Testis (tissue), 3 donors: ENCODE results near the gene C6orf118. TPM values are rescaled to one million over a fixed set of nuclear protein-coding genes. Genes with fewer than 3 reads are reported as not detected.

Experiments
- DNase-seq: peaks from one replicate; pipeline ENCODE4 v3.0.0-alpha.2; 2019
- H3K27ac ChIP-seq, 2 donors: fragments of 200-600 bp; sonication (generic); one replicate each; pipeline ENCODE4 v1.5.1; 2019
- H3K27me3 ChIP-seq: fragments of 200-600 bp; sonication (generic); one replicate; pipeline ENCODE4 v1.5.1; 2019
- H3K36me3 ChIP-seq: fragments of 200-600 bp; sonication (generic); one replicate; pipeline ENCODE4 v1.5.1; 2017; ENCODE audit warnings: low read depth; ENCODE audit errors: missing control alignments
- H3K4me1 ChIP-seq: fragments of 200-600 bp; sonication (generic); one replicate; pipeline ENCODE4 v1.5.1; 2019
- H3K4me3 ChIP-seq, 2 donors: fragments of 200-600 bp; sonication (generic); one replicate each; pipeline ENCODE4 v1.5.1; 2017 to 2019
- H3K9me3 ChIP-seq: fragments of 200-600 bp; sonication (generic); one replicate; pipeline ENCODE4 v1.5.1; 2017
- CTCF ChIP-seq, 3 experiments: fragments of 450-650 bp in 2 of 3; fragments of 200-600 bp in 1 of 3; sonication (generic) in 1 of 3; IDR thresholded peaks; one replicate each; pipeline ENCODE4 v1.5.1; 2016 to 2019; ENCODE audit warnings: antibody characterized with exemption in 3 of 3, mild to moderate bottlenecking in 2 of 3, moderate library complexity in 1 of 3
- POLR2A ChIP-seq: fragments of 450-650 bp; IDR thresholded peaks from one replicate; pipeline ENCODE4 v1.6.1; 2017; ENCODE audit warnings: antibody characterized with exemption, mild to moderate bottlenecking, moderate library complexity
- WGBS, 2 donors: methylation state at CpG; one replicate each; pipeline ENCODE4 v1.1.5; 2018; 5-methylcytosine and 5-hydroxymethylcytosine counted together
- intact Hi-C: fragments of 100-400 bp; cut with DNase I; formaldehyde crosslinking; loops from one replicate; pipeline ENCODE4 v1.15.1; 2023; ENCODE audit warnings: low total_unique reads
- polyA plus RNA-seq: library from polyadenylated mRNA; stranded (reverse); fragments of 350-450 nt; fragmentation: Illumina TruSeq; extraction: RNeasy Lipid Tissue Mini Kit (QIAGEN cat#74804); gene quantifications from one replicate; pipeline ENCODE4 v1.2.3, GENCODE V29; 2014; ENCODE audit warnings: low read depth, low replicate concordance; ENCODE audit not compliant: insufficient read depth
- total RNA-seq, 2 donors: library from RNA; depleted of rRNA; stranded (reverse); fragments of >200 nt; gene quantifications; one replicate each; pipeline ENCODE4 v1.2.3, GENCODE V29; 2016

Gene C6orf118
- total and polyA plus RNA-seq, 3 donors from 2014 or later, result 5.6 to 18.3 (median 16.1) TPM

- H3K4me3 ChIP-seq, result no peak overlapping the region
- WGBS, 2 donors, result 91 to 92% methylated on average over 4 to 5 of the region's 5 CpGs
- H3K27ac ChIP-seq, result no peak overlapping the region
- TF ChIP-seq CTCF (IDR thresholded peaks at IDR 0.05) (no peak), POLR2A (no peak)
- intact Hi-C loops, result no loop called here
- no peaks in the 10 kb centered on the region for H3K36me3 ChIP-seq
- no peak for DNase-seq
- no peaks in the 10 kb centered on the region for H3K9me3 ChIP-seq
- no peaks in the 10 kb centered on the region for H3K4me1 ChIP-seq
- H3K27me3 ChIP-seq, result no peaks in the 10 kb centered on the region
Observed at GRCh38 chr6:165243801-165244200, 65.6 kb downstream of the C6orf118 start.

GRCh38 chr6:165236326-165236725, 73.1 kb downstream of the C6orf118 start:
- no peak overlapping the region for H3K27ac ChIP-seq
- H3K4me3 ChIP-seq, result no peak overlapping the region
- H3K36me3 ChIP-seq, result no peaks in the 10 kb centered on the region
- H3K9me3 ChIP-seq, result no peaks in the 10 kb centered on the region
- DNase-seq, result no peak
- H3K27me3 ChIP-seq, result no peaks in the 10 kb centered on the region
- intact Hi-C loops, result no loop called here
- 79 to 80% methylated on average over 1 of the region's 1 CpG for WGBS, 2 donors
- TF ChIP-seq CTCF (IDR thresholded peaks at IDR 0.05) (no peak), POLR2A (no peak)
- no peaks in the 10 kb centered on the region for H3K4me1 ChIP-seq

GRCh38 chr6:165232731-165233488, 76.5 kb downstream of the C6orf118 start:
- intact Hi-C loops, result no loop called here
- Histone ChIP-seq H3K9me3 (no peaks in the 10 kb centered on the region), H3K27me3 (no peaks in the 10 kb centered on the region), H3K36me3 (no peaks in the 10 kb centered on the region), H3K27ac (no peak overlapping the region), H3K4me3 (no peak overlapping the region), H3K4me1 (no peaks in the 10 kb centered on the region)
- DNase-seq, result no peak
- 74 to 78% methylated on average over 8 of the region's 8 CpGs for WGBS, 2 donors
- no peak for TF ChIP-seq POLR2A
- TF ChIP-seq CTCF (IDR thresholded peaks at IDR 0.05), result no peak

- DNase-seq, result peak; percentile 41
- no peak overlapping the region for H3K4me3 ChIP-seq
- H3K9me3 ChIP-seq, result no peaks in the 10 kb centered on the region
- intact Hi-C loops, result no loop called here
- H3K27ac ChIP-seq, result no peak overlapping the region
- H3K36me3 ChIP-seq, result no peaks in the 10 kb centered on the region
- no peaks in the 10 kb centered on the region for H3K4me1 ChIP-seq
- H3K27me3 ChIP-seq, result no peaks in the 10 kb centered on the region
- WGBS, 2 donors, result 67 to 69% methylated on average over 17 of the region's 17 CpGs
- peak; percentile 24 to 40 (median 32) for TF ChIP-seq CTCF (IDR thresholded peaks at IDR 0.05)
- TF ChIP-seq POLR2A, result no peak
Observed at GRCh38 chr6:165231581-165232561, 77.5 kb downstream of the C6orf118 start.
